Activated T-helper 17 cell treated with anti-CD3 and anti-CD28 coated beads, Interleukin-2, amount 50 U/mL, for 72 hours (primary cell): ENCODE data around the gene MGAT3. TPM values are rescaled to one million over a fixed set of nuclear protein-coding genes. Genes with fewer than 3 reads are reported as not detected.
A peak's percentile ranks its signal among the peaks of the same experiment; 100 is the strongest.

Experiments
- ATAC-seq: fragments of 150-1000 bp; cut with Tn5 transposase; replicated peaks from 2 replicates; pipeline ENCODE4 v1.10.0; 2021; ENCODE audit warnings: mild to moderate bottlenecking, moderate library complexity
- H3K27ac Mint-ChIP-seq: one replicate; pipeline ENCODE4 v1.8.0; 2022; ENCODE audit warnings: mixed read lengths
- H3K27me3 Mint-ChIP-seq: one replicate; pipeline ENCODE4 v1.8.0; 2022; ENCODE audit warnings: mixed read lengths
- H3K36me3 Mint-ChIP-seq: one replicate; pipeline ENCODE4 v1.8.0; 2022; ENCODE audit warnings: low read depth, mild to moderate bottlenecking, mixed read lengths
- H3K4me1 Mint-ChIP-seq: one replicate; pipeline ENCODE4 v1.8.0; 2022; ENCODE audit warnings: mixed read lengths
- H3K4me3 Mint-ChIP-seq: one replicate; pipeline ENCODE4 v1.8.0; 2022; ENCODE audit warnings: mild to moderate bottlenecking, mixed read lengths
- H3K9me3 Mint-ChIP-seq: one replicate; pipeline ENCODE4 v1.8.0; 2022; ENCODE audit warnings: mixed read lengths
- total RNA-seq, 2 donors: library from RNA; stranded (reverse); gene quantifications; one replicate each; pipeline ENCODE4 v1.2.3, GENCODE V29; 2022

MGAT3 gene
- total RNA-seq, 2 donors from 2014 or later = 1.5 to 1.6 TPM

DNA sequence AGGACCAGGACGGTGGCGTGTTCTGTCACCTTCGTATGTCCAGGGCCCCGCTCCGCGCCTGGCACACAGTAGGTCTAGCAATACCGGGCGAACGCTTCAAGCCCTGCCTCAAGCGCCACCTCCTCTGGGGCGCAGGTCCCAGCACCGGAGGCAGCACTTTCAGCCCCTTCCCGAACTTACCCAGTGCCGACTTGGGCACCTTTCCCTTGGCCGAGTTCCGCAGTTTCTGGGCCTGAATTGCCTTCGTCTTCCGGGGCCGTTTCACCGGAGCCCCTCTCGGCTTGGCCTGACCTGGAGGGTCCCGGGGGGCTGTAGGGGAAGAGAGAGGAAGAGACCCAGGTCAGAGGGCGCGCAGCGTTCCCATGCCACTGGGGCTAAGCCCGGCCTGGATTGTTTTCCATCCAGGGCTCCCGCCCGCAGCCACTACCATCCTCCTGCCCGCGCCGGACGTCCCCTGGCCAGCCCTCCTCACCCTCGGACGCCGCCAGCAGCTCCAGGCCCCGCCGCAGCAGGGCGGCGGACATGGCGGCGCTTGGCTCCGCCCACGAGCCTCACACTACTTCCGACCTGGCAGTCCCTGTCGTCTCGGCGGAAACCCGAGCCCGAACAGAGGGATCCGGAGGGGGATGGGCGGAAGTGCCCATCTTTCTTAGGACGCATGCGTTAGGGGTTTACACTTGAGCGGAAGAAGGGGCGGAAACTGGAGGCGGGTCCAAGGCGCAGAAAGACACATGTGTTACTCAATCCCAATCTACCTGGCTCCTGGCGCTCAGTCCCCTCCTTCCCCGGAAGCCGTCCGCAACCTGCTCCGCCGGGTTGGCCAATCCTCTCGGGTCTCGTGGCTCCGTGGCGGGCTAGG, 75.6 kb downstream of the MGAT3 start, which contains the start of gene RPS19BP1:
TSS of gene RPS19BP1 (minus strand) at position 534 of the 859 bp plus-strand sequence. CDS start at position 524, 10 bp downstream.
- Mint-ChIP-seq H3K36me3 (peaks cover 52% of the 10 kb centered on the region), H3K9me3 (no peaks in the 10 kb centered on the region), H3K4me1 (peaks cover 38% of the 10 kb centered on the region), H3K4me3 (peak within 1 kb of the TSS; percentile 98), H3K27me3 (no peaks in the 10 kb centered on the region), H3K27ac (peak within 1 kb of the TSS; percentile 96)
- ATAC-seq = peak; percentile 91

DNA sequence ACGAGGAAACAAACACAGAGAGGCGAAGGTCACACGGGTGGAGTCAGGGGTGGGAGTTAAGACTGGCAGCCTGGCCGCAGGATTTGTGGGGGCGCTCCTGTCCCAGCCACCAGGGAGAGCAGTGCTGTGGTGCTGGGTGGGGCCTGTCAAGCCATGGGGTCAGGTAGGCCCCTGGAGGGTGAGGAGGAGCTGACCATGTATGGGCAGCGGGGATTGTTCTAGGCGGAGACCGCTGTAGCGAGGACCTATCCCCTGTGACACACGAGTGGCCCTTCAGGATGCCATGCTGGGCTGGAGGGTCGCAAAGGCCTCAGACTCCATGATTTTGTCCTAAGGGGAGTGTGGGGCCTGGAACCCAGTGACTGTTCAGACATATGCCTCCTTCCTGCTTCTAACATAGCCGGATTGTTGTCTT, 77.3 kb downstream of the MGAT3 start:
- H3K36me3 Mint-ChIP-seq = peaks cover 38% of the 10 kb centered on the region
- H3K9me3 Mint-ChIP-seq = no peaks in the 10 kb centered on the region
- no peaks in the 10 kb centered on the region for H3K27me3 Mint-ChIP-seq
- ATAC-seq = no peak
- peak overlapping the region; percentile 55 for H3K27ac Mint-ChIP-seq
- peak overlapping the region; percentile 70 for H3K4me3 Mint-ChIP-seq
- peaks cover 25% of the 10 kb centered on the region for H3K4me1 Mint-ChIP-seq

DNA sequence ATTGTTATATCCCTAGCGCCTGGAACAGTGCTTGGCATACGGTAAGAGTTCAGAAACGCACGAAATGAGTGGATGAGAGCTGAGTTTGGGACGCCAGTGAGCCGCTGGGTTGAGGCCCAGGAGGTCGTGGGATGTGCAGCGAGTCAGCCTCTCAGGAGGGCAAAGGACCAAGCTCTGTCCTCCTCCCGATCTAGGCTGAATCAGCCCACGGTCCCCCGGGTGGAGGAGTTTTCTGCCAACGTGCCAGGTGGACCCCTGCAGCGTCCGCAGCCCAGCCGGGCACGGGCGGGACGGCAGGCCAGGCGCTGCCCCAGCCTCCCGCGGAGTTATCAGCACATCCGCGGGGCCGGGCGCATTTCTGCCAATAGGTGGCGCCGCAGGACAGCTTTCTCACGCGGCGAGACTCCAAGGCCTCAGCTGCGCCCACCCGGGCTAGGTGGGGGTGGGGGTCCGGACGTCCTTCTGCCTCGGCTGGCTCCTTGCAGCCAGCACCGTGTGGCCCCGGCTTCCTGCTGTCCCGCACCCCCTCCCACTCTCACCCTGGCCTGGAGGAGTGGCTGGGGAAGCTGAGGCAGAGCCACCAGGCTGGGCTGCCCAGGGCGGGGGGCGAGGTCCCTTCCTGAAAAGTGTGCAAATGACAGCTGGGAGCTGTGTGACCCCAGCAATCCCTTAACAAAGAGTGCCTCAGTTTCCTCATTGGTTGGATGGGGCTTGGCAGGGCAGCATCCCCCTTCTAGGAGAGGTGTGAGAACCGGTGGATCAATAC, 78.0 kb downstream of the MGAT3 start:
- Mint-ChIP-seq H3K36me3 (peaks cover 31% of the 10 kb centered on the region), H3K4me3 (peak overlapping the region; percentile 70), H3K27ac (peak overlapping the region; percentile 55), H3K9me3 (no peaks in the 10 kb centered on the region), H3K4me1 (peaks cover 24% of the 10 kb centered on the region), H3K27me3 (no peaks in the 10 kb centered on the region)
- ATAC-seq = peak; percentile 25

DNA sequence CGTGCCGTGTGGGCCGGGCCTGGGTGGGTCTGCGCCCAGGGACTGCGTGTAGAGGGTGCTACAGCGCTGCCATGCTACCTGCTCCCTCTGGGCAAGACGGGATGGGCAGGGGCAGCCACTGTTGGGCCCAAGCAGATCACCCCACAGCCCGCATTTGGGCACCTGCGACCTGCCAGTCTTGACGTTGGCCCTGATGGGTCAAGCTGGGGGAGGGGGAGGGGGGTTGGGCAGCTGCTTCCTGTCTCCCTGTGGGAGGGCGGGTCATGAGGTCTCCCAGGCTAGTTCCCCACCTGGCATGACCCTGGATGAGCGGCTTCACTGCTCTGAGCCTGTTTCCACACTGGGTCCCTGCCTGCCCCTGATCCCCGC, 78.5 kb downstream of the MGAT3 start:
- Mint-ChIP-seq H3K27ac (no peak overlapping the region), H3K9me3 (no peaks in the 10 kb centered on the region), H3K4me1 (peaks cover 20% of the 10 kb centered on the region), H3K36me3 (peaks cover 26% of the 10 kb centered on the region), H3K27me3 (no peaks in the 10 kb centered on the region), H3K4me3 (no peak overlapping the region)
- no peak for ATAC-seq

DNA sequence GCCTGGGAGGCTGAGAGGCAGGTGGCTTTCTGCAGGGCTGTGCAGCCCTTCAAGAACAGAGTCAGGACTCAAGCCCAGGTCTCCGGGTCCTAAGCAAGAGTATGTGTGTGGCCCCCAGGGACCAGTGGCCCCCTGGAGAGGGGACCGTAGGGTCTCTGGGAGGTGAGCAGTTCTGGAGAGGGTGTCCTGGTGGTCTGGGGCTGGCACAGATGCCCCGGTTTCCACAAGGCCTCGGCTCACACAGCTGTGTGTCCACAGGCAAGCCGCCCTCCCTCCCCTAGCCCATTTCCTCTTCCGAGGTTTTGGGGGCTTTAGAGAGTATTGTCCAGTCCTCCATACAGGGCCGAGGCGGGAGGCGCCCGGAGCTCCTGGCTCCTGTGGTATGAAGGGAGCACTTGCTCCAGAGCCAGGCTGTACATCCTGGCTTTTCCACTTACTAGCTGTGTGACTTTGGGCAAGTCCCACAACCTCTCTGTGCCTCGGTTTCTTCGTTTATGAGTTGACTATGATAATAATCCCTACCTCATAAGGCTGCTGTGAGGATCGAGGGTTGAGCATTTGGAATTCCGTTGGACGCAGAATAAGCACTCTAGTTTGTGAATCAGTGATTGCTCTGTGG, 79.1 kb downstream of the MGAT3 start:
- H3K27me3 Mint-ChIP-seq = no peaks in the 10 kb centered on the region
- no peak overlapping the region for H3K27ac Mint-ChIP-seq
- no peak overlapping the region for H3K4me3 Mint-ChIP-seq
- peaks cover 15% of the 10 kb centered on the region for H3K4me1 Mint-ChIP-seq
- peaks cover 20% of the 10 kb centered on the region for H3K36me3 Mint-ChIP-seq
- no peaks in the 10 kb centered on the region for H3K9me3 Mint-ChIP-seq
- no peak for ATAC-seq

DNA sequence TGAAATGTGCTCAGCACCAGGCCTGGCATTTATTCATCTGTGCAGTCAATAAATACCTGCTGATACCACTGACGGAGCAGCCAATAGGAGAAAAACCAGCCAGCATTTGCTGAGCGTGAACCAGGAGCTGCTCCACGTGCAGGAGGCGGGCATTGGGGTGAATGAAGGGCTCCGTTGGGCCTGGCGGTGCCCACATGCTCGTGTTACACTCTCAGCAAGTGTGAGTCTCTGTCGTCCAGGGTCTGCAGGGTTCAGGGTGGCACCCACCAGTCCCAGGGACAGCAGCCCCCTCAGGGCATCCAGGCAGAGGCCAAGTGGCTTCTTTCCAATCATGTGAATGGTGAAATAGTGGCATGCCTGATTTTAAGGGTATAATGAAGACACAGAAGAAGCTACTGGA, 79.9 kb downstream of the MGAT3 start:
- Mint-ChIP-seq H3K36me3 (peaks cover 12% of the 10 kb centered on the region), H3K4me1 (peaks cover 7% of the 10 kb centered on the region), H3K9me3 (no peaks in the 10 kb centered on the region), H3K27me3 (no peaks in the 10 kb centered on the region), H3K27ac (no peak overlapping the region), H3K4me3 (no peak overlapping the region)
- ATAC-seq = no peak

DNA sequence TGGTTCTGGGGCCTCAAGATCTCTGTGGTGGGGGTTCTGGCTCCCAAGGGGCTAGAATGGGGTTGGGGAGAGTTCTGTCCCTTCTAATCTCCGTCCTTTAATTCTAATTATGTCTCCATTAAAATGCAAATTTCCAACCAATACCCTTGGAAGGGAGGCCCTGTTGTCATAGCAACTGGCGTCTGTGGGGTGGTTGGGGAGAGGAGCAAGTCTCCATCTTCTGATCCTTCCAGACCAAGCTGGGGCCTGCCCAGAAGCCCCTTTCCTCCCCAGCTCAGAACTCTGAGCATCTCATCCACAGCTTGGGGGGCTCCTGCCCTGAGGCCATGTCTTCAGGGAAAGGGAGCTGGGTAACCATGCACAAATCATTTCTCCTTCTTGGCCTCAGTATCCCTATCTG, 81.2 kb downstream of the MGAT3 start:
- Mint-ChIP-seq H3K4me1 (peaks cover 4% of the 10 kb centered on the region), H3K9me3 (no peaks in the 10 kb centered on the region), H3K4me3 (no peak overlapping the region), H3K36me3 (no peaks in the 10 kb centered on the region), H3K27me3 (peaks cover under 1% of the 10 kb centered on the region), H3K27ac (peak overlapping the region; percentile 29)
- no peak for ATAC-seq

Other genes with a start within 250 kb of the MGAT3 start
- 10 to 100 TPM in 1 of 2 donors, 1 to 10 TPM in 1; 5.2 to 11.3 TPM for gene PDGFB, start 212.0 kb upstream of the MGAT3 start, total RNA-seq
- 1,000 to 10,000 TPM; 2,256 to 2,974 TPM for gene RPL3, start 137.4 kb upstream of the MGAT3 start, total RNA-seq
- not detected for gene SYNGR1, start 107.0 kb upstream of the MGAT3 start, total RNA-seq
- 10 to 100 TPM; 15.2 to 20.9 TPM for gene TAB1, start 57.2 kb upstream of the MGAT3 start, total RNA-seq
- 10 to 100 TPM; 34.7 to 54.0 TPM for gene MIEF1, start 45.3 kb downstream of the MGAT3 start, total RNA-seq
- gene ATF4, start 63.5 kb downstream of the MGAT3 start, total RNA-seq = 100 to 1,000 TPM; 338 to 432 TPM
- gene RPS19BP1, start 75.7 kb downstream of the MGAT3 start, total RNA-seq = 100 to 1,000 TPM in 1 of 2 donors, 10 to 100 TPM in 1; 61.3 to 102 TPM
- 1 to 10 TPM in 1 of 2 donors, under 1 TPM in 1; 0.84 to 5.3 TPM for gene CACNA1I, start 113.7 kb downstream of the MGAT3 start, total RNA-seq